GM19395 (cell line): ENCODE data around the gene TM9SF1.

Experiments used
- ATAC-seq: cut with Tn5 transposase; IDR thresholded peaks from one replicate; pipeline ENCODE4 v1.9.1; 2021; ENCODE audit warnings: mild to moderate bottlenecking, moderate library complexity; ENCODE audit not compliant: unreplicated experiment

Gene TM9SF1

DNA sequence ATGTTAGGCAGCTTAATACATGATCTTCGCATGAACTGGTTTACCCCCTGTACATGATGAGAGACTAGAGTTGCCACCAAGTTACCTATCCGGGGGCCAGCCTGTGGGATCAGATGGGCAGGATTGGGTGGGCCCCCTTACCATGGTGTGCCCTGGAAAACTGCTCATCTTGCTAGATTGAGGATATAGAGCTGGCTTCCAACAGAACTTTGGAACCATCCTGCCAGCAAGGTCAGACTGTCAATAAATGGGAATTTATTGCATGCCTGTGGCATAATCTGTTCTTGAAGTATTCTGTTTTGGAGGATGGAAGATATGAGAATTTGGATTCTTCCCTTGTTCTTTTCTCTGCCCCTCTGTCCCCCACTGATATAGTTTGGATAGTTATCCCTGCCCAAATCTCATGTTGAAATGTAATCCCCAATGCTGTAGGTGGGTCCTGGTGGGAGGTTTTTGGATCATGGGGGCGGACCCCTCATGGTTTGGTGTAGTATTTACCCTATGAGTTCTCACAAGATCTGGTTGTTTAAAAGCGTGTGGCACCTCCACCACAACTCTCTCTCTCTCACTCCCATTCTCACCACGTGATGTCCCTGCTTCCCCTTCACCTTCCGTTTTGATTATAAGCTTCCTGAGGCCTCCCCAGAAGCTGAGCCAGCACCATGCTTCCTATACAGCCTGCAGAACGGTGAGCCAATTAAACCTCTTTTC is 3.7 kb upstream of the TM9SF1 start:
- ATAC-seq: no peak

DNA sequence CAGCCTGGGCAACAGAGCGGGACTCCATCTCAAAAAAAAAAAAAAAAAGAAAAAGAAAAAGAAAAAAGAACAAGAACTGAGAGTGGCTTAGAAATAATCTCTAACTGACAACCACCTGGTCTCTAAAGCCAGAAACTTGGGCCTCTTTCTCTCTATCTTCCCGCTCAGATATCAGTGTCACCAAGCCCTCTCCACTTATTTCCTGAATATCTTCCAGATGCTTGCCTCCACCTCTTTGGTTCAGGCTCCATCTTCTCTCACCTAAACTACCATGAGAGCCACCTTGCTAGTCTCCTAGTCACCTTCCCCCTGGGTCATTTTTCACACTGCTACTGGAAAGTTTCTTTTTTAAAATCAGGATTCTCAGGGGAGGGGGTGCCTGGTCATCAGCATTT is 1.8 kb upstream of the TM9SF1 start:
- ATAC-seq: no peak

DNA sequence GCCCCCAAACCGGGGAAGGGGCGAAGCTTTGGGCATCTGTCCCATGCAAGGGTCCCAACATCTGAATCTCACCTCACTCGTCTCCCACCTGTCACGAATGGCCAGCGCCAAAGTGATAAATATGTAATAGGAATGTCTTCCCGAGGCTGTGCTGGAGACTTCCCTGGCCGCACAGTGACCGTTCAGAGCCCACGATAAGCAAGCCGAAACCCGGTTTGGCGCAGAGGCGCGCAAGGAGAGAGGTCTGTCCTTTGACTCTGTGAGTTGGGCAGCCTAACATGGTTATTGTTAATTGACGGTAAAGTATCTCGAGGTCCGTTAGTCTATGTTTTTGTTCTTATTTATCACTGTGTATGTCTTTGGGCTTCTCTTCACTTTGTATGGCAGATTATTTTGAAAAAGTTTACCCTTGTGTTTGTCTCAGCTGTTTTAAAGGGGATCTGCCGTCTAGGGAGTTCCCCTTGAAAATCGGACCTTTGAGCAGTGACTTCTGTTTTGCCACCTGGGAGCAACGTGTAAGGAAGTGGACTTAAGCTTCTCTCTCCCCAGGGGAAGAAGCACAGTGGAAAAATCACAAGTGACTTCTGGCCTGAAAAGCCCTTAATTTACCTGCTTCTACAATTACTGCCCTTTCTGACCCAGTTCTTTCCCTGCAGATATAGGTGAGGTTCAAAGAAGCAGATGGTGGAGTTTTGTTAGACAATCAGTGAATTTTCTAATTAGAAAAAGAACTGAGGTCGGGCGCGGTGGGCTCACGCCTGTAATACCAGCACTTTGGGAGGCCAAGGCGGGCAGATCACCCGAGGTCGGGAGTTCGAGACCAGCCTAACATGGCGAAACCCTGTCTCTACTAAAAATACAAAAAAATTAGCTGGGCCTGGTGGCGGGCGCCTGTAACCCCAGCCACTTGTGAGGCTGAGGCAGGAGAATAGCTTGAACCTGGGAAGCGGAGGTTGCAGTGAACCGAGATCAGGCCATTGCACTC is 1.1 kb upstream of the TM9SF1 start:
- peak; percentile 32 for ATAC-seq

GRCh38 chr14:24194873-24195185 is 412 bp downstream of the TM9SF1 start:
- ATAC-seq: no peak

DNA sequence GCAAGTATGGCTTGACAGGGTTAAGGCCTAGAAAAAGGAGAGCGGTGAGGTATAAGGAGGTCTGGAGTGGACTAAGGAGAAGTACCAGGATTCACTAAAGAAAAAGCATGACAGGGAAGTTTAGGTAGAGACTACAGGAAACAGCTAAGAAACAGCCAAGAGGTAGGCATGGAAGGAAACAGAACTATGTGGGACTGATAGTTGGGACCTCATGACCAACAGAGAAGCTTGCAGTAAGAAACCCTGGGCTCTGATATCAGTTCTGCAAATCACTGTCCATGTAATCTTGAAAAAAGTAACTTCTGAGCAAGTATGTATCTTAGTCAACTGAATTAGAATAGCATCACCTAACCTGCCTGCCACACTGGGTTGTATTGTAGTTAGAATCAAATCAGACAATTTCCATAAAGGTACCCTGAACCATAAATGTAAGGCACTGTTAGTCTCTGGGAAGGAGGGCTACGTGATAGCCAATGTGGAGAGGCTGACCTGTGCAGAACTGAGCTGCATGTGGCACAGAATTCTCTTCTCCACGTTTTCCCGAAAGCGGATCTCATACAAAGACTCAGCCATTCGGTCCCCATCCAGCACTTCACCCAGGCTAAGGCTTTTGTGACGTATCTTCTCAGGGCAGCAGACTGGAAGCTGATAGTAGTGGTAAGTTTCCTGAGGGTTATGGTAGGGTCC is 912 bp downstream of the TM9SF1 start:
- no peak for ATAC-seq

DNA sequence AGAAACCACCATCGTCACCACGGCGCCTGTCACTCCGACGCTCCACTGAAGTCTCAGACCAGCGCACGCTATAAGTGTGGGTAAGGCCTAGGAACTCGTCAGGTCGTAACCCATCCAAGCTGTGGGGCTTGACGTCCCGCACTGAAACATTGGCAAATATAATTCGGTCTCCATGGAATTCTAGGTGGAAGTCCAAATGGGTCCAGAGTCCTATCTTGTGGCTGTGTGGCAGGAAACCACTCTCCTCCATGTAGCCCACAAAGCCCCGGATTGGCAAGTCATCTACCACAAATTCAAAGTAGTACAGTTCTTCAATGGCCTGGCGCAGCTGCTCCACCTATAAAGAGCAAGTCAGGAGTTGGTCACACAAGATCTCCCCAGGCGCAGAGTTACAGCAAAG is 2.3 kb downstream of the TM9SF1 start:
- no peak for ATAC-seq

DNA sequence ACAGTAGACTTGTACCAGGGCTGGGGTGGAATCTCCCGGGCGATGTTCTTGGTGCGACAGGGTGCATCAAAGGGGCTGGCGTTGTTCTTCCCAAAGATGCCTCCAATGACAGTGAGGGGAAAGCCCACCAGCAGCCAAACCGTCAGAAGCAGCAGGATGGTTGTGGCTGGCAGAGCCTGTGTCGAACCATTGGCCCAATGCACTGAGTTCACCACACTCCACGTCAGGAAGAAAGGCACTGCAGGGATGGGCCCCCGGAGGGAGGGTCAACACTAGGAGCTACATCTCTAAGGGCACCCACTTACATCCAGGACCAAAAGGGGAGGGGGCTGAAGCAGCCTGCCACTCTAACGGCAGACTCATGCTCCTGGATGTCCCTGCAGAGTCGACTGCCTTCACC is 4.8 kb downstream of the TM9SF1 start:
- ATAC-seq: no peak

DNA sequence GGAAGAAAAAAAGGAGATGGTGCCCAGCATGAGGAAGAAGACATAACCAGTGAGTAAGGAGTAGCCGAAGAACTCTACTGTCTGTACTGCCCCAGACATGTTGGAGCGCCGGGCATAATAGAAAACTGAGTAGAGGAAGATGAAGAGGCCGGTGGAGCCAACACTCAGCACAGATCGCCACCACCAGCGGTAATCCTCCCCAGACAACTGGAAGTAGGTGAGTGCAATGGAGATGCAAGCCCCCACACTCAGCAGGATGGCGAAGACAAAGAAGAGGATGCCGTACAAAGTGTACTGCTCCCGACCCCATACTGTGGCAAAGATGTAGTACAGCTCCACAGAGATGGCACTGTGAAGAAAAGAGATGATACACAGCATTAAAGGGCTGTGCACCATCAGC is 5.8 kb downstream of the TM9SF1 start:
- no peak for ATAC-seq

DNA sequence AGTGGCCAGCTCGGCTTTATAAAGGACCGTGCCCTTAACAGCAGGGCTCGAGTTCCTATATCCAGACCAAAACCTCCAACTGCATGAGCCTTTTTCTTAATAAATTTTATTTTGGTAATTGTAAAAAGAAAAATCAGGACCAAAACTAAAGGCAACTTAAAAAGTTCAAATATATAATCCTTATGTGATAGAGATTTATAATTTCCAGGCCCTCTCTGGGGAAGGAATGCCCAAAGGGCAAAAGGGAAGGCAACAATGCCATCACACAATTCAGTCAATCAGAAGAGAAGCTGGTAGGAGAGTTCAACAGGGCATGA is 6.2 kb downstream of the TM9SF1 start:
- ATAC-seq: no peak

- ATAC-seq: peak; percentile 89
These were observed 6.8 kb downstream of the TM9SF1 start, which contains the start of gene IPO4 for GRCh38 chr14:24188251-24189058. Gene IPO4 (minus strand): TSS chr14:24188816. CDS start chr14:24188787, 29 bp downstream.

DNA sequence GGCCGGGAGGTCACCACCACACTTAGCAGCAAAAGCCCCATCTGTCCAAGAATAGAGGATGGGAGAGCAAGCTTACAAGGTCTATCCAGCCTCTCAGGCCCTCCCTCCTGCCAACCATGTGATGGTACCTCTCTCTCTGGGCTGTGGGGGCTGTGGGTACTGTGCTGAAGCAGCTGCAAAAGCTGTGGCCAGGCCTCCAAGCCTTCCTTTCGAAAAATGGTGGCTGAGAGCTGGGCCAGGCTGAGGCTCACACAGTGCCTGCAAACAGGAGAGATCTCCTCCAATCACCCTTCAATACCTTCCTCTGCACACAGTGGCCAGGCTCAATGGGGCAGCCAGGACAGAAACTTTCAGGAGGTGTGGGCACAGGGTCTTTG is 7.7 kb downstream of the TM9SF1 start:
- no peak for ATAC-seq

- ATAC-seq: no peak
These were observed 8.3 kb downstream of the TM9SF1 start for GRCh38 chr14:24186831-24187538.

DNA sequence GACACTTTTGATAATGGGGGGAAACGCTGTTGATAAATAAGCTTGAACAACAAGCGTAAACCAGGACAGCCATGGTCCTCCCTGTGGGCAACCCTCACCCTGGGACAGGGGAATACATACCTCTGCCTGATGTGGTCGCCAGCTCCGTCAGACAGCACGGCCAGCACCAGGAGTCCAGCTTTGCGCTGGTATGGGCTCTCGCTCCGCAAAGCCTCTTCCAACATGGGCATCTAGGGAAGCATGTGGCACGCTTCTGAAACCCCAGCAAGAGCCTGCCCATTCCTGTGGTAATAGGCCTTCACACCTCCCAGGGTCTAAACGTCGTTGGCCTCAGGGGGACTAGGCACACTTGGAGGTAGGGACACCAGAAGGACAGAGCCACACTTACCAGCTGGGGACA is 9.5 kb downstream of the TM9SF1 start:
- no peak for ATAC-seq

GRCh38 chr14:24185026-24185425 is 10.2 kb downstream of the TM9SF1 start:
- ATAC-seq: no peak

DNA sequence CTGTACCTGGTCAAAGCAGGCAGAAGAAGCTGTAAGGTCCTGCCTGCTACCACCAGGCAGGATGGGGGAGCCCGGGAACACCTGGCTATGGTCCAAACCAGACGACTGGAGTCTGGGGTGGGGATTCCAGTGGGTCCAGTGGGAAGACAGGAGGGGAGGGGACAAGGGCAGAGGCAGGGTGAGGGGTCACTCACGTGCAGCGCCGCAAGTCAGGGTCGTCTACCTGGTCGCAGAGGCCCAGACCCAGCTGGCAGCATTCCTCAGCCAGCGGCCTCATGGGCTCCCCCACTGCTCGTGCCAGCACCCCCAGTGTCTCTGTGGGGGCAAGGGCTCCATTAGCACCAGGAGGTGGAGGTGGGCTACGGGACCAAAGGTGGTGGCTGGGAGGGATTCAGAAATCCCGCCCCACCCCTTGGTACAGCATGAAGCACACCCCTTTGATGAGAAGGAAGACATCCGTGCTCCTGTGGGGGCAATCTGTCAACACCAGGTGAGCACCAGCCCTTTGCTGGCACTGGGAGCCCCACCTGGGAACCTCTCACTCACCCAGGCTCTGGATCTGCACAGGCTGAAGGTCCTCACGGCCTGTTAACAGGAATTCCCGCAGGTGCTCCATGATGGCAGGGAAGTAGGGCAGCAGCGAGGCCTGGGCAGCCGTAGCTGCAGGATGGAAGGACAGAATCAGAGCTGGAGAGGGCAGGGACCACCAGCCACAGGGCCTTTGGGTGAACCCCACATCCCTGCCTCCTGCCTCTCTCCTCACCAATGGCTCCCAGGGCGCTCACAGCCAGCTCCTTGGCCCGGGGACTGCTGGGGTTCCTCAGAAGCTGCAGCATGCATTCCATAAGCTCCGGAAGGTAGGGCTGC is 10.9 kb downstream of the TM9SF1 start:
- no peak for ATAC-seq

DNA sequence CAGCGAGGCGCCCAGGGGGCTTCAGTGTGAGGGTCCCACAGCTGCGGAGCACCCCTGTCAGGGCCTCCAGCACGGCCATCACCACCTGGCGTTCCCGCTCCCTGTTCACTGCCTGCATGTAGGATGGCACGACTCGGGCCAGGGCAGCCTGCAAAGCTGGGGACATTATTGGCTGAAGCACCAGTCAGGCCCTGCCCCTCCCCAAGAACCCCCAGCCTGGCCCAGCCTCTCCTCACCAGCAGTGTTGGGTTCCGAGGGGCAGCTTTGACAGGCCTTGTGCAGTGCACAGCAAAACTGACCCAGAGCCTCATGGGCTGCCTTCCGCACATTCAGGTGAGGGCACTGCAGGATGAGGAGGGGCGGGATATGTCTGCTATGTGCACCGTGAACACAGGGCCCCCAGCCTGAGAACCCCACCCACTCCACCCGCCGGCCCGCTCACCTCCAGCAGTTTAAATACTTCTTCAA is 12.2 kb downstream of the TM9SF1 start:
- ATAC-seq: no peak

DNA sequence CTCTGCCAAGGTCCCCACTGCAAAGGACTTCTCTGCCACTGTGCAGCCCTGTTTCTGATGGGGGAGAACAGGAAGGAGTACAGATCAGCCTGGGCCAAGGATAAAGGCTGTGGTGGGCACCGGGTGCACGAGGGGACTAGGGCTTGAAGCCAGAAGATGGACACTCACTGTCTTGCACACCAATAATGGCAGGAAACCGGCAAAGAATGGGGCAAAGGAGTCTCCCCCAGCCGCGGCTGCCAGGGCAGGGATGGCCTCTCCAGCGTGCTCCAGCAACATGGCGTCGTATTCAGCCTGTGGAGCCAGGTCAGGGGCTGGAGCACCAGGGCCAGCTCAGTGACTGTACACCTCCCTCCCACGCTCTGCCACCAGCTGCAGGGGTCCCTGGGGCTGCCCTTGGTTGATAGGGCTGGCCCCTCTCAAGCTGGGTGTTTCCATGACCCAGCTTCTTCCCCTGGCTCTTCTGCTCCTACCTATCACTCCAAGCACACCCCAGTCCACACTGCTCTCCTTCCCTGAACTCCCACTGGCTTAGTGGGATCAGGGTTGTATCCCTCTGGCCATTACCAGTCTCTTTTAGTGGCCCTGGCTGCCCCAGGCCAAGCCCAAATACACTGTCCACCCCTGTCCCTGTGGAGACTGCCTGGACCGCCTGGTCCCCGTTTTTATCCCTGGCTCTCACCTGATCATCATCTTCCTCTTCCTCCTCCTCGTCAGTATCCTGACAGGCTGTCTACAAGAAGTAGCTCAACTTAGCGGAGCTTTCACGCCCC is 12.9 kb downstream of the TM9SF1 start:
- ATAC-seq: no peak

DNA sequence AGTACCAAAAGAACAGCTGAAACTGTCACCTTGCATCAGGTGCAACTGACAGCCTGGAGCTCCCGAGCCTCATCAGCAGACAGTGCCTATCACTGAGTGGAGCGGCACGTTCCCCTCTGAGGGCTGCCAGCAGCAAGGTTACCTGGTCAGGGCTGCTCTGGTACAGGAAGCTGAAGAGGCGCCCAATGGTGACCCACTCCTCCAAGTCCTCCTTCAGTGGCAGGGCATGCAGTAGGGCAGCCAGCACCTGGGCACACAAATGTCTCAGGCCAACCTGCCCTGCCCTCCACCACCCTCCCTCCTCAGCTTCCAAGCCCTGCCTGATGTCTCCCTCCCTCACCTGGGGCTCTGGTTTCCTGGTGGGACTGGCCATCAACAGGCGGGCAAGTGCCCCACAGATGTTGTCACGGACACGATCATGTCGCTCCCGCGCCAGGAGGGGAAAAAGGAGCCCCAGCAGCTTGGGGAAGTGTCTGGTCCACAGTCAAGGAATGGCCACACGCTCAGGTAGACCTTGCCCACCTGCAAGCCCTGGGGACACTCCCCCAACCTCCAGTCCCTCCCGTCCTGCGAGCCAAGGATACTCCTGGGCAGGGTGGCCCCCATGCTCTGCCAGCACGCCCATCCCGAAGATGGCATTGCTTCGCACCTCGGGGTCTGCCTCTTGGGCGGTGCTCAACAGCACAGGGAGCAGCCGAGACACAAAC is 13.7 kb downstream of the TM9SF1 start:
- ATAC-seq: no peak
